Ishikawa (cell line): Measurements from ENCODE around the gene DCTD.

Experiments used
- CEBPB ChIP-seq: IDR thresholded peaks from 2 replicates; pipeline ENCODE4 v1.6.1; 2012
- EGR1 ChIP-seq: IDR thresholded peaks from 2 replicates; pipeline ENCODE4 v1.6.1; 2012
- EP300 ChIP-seq: IDR thresholded peaks from 2 replicates; pipeline ENCODE4 v1.6.1; 2012; ENCODE audit warnings: borderline replicate concordance
- RAD21 ChIP-seq: IDR thresholded peaks from 2 replicates; pipeline ENCODE4 v1.6.1; 2012; ENCODE audit warnings: low read depth
- REST ChIP-seq: IDR thresholded peaks from 2 replicates; pipeline ENCODE4 v1.6.1; 2012; ENCODE audit warnings: low read depth, mild to moderate bottlenecking
- TAF1 ChIP-seq: IDR thresholded peaks from 2 replicates; pipeline ENCODE4 v1.6.1; 2012; ENCODE audit warnings: low read depth, mild to moderate bottlenecking
- TCF12 ChIP-seq: IDR thresholded peaks from 2 replicates; pipeline ENCODE4 v1.6.1; 2012; ENCODE audit warnings: low read depth
- YY1 ChIP-seq: IDR thresholded peaks from 2 replicates; pipeline ENCODE4 v1.6.1; 2012; ENCODE audit warnings: low read depth
- ZBTB7A ChIP-seq: IDR thresholded peaks from 2 replicates; pipeline ENCODE4 v1.6.1; 2012; ENCODE audit warnings: low read depth

- TF ChIP-seq RAD21 (peak; percentile 73), TAF1 (no peak), ZBTB7A (no peak), TCF12 (no peak), REST (no peak), EP300 (no peak), YY1 (no peak), CEBPB (no peak), EGR1 (no peak)
Measured at GRCh38 chr4:182925298-182925757, 8.1 kb upstream of the DCTD start.
